ENCODE measurements around the gene C1orf94.

DNA sequence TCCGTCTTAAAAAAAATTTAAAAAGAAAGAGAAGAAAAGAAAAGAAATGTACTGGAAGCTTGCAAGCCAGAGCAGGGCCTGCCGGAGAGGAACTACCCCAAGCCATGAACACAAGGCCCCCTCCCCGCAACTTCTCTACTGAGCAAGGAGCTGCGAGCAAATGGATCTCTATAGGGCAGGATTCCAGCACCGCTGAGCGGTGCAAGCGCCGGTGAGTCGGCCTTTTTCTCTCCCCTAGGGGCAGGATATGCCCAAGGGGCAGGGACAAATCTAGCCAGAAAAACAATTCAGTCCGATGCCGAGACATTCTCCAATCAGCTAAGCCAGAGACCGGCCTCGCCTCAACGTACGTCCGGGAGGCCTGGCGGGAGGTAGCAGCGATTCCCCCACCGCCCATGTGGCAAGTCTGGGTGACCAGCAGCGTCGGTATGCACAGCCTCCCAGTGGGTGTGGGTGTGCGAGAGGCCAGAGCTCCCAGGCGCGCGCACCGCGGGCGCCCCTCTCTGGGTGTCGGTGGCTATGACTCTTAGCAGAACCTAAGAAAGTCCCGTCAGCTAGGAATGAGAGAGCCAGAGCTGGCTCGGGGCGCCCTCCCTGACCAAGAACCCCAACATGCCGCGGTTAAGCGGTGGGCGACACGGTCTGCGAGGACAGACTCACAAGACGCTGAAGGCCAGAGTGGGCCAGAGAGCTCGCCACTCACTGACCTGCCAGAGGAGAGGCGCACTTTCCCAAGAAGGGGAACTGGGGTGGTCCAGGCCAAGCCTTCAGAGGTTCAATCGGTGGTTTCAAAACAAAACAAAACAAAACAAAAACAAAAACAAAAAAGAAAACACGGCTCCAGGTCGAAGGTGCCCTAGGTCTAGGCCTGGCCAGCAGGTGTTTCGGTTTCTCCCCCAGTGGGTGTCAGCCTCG lies 13.6 kb upstream of the C1orf94 start:
- no peak for TF ChIP-seq POLR2AphosphoS5 (IDR thresholded peaks at IDR 0.05)
- TF ChIP-seq, protein P1, sequence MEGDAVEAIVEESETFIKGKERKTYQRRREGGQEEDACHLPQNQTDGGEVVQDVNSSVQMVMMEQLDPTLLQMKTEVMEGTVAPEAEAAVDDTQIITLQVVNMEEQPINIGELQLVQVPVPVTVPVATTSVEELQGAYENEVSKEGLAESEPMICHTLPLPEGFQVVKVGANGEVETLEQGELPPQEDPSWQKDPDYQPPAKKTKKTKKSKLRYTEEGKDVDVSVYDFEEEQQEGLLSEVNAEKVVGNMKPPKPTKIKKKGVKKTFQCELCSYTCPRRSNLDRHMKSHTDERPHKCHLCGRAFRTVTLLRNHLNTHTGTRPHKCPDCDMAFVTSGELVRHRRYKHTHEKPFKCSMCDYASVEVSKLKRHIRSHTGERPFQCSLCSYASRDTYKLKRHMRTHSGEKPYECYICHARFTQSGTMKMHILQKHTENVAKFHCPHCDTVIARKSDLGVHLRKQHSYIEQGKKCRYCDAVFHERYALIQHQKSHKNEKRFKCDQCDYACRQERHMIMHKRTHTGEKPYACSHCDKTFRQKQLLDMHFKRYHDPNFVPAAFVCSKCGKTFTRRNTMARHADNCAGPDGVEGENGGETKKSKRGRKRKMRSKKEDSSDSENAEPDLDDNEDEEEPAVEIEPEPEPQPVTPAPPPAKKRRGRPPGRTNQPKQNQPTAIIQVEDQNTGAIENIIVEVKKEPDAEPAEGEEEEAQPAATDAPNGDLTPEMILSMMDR (IDR thresholded peaks at IDR 0.05): peak in 5 of 6 experiments; percentile 38 to 73 (median 59)
- TF ChIP-seq POLR2A (IDR thresholded peaks at IDR 0.05): no peak
